Ovary (tissue), 3 donors: ENCODE results near the gene ANO2.

ENCODE experiments used
- CTCF ChIP-seq, 3 donors: fragments of 450-650 bp in 2 of 3; fragments of 200-600 bp in 1 of 3; IDR thresholded peaks; one replicate each; pipeline versions ENCODE4 v1.5.1 to v1.8.0; 2016 to 2022; ENCODE audit warnings: antibody characterized with exemption in 3 of 3, mild to moderate bottlenecking in 1 of 3
- POLR2A ChIP-seq: fragments of 450-650 bp; IDR thresholded peaks from one replicate; pipeline ENCODE4 v1.6.1; 2017; ENCODE audit warnings: antibody characterized with exemption, mild to moderate bottlenecking, moderate library complexity
- donor health status: DM: no; HTN: no; CAD: no.

GRCh38 chr12:5524116-5524768 is 420.8 kb downstream of the ANO2 start:
- TF ChIP-seq CTCF (IDR thresholded peaks at IDR 0.05) (no peak), POLR2A (no peak)
